Mesodermal cell (in vitro differentiated cells): ENCODE measurements around the gene AGAP1.

ENCODE experiments used
- H3K27ac ChIP-seq: 2 replicates; pipeline ENCODE4 v1.7.0; 2013; ENCODE audit warnings: mild to moderate bottlenecking, low read depth, low read length, moderate library complexity; ENCODE audit not compliant: severe bottlenecking
- H3K36me3 ChIP-seq: 2 replicates; pipeline ENCODE4 v1.7.1; 2013; ENCODE audit warnings: mild to moderate bottlenecking, low read length, moderate library complexity; ENCODE audit not compliant: control insufficient read depth, insufficient read depth
- H3K4me1 ChIP-seq: one replicate; pipeline ENCODE4 v1.7.1; 2013; ENCODE audit warnings: mild to moderate bottlenecking, low read length; ENCODE audit not compliant: insufficient read depth, control insufficient read depth, poor library complexity, severe bottlenecking
- H3K4me3 ChIP-seq: 2 replicates; pipeline ENCODE4 v1.7.0; 2013; ENCODE audit warnings: low read length, control low read depth, mild to moderate bottlenecking; ENCODE audit not compliant: insufficient read depth, poor library complexity, severe bottlenecking; ENCODE audit errors: extremely low read depth
- H3K9me3 ChIP-seq: 2 replicates; pipeline ENCODE4 v1.7.1; 2013; ENCODE audit warnings: mild to moderate bottlenecking, low read length, moderate library complexity; ENCODE audit not compliant: control insufficient read depth
- whole genome bisulfite sequencing, 2 experiments: methylation state at CpG; one replicate each; pipeline ENCODE4 v1.1.5; 2013; ENCODE audit warnings: missing lambda C conversion rate in 2 of 2; ENCODE audit not compliant: insufficient coverage in 2 of 2; 5-methylcytosine and 5-hydroxymethylcytosine counted together

Gene AGAP1

DNA sequence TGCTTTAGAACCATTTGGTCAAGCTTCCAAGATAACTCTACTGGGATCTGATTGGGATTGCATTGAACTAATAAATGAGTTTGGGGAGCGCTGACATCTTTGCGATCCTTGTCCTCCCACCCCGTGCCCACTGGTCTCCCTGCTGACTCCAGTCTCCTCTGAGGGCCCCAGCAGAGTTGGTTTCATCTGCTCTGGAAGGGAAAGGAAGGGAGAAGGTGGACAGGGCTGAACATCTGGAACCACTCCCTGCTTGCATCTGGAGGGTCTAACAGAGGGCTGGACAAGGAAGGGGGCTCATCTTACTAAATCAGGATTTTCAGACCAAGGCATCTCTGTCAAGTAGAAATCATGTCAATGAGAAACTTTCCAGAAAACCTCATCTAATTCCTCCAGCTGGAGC is 661.6 kb downstream of the AGAP1 start:
- no peaks in the 10 kb centered on the region for H3K36me3 ChIP-seq
- no peak overlapping the region for H3K4me3 ChIP-seq
- peaks cover 4% of the 10 kb centered on the region for H3K4me1 ChIP-seq
- WGBS, 2 experiments, result 100% methylated on average over 3 of the region's 3 CpGs; no CpG with 5 or more reads in 1 of the 2 experiments
- no peak overlapping the region for H3K27ac ChIP-seq
- peaks cover 5% of the 10 kb centered on the region for H3K9me3 ChIP-seq

DNA sequence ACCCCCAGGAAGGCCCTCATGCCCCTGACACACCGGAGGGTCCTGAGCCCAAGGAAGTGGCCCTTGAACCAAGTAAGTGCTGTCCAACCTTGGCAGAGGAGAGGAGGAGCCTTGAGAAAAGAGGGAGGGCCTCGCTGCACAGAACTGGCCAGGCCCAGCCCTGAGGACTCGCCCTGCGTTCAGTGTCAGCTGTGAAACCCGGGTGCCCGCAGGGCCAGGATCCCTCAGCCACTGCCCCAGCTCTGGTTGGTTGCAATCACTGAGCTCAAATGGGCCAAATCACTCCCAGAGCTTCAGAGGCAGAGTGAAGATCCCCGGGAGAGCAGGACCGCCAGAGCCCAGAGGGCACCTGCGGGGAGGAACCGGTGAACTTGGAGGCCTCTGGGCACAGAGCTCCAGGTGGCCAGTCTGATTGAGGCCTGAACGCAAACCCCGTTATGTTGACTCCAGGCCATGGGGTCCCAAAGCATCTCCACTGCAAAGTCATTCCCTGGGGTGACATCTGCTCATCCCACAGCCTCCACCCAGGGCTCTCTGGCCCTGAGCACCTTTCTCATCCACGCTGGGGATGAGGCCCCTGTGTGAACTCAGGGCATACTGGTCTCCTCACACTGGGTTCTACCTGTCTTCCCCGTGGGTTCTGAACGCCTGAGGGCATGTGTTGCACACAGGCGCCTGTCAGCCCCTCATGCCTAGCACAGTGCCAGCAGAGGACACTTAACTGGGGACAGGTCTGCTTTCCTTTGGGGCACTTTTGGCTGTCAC is 662.4 kb downstream of the AGAP1 start:
- 91 to 94% methylated on average over 15 to 16 of the region's 16 CpGs for WGBS, 2 experiments

DNA sequence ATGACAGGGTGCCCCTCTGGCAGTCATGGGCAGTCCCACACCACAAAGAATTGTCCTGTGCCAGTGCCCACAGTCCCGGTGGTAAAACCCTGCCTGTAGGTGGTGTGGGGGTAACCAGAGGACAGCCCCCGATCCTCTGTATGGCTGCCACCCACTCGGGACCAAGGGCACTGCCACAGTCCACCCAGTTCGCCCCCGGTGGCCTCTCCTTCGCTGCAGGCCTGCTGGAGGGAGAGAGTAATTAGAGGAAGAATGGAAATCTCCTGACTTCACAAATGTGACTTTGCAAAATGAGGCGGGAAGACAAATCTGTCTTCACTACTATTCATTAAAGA is 663.0 kb downstream of the AGAP1 start:
- 83% methylated on average over 4 of the region's 7 CpGs; no CpG with 5 or more reads in 1 of the 2 experiments for WGBS, 2 experiments

More for the DNA sequence above, 662.4 kb downstream of the AGAP1 start:
- Histone ChIP-seq H3K4me1 (peaks cover 4% of the 10 kb centered on the region), H3K36me3 (no peaks in the 10 kb centered on the region), H3K4me3 (no peak overlapping the region), H3K27ac (no peak overlapping the region), H3K9me3 (peaks cover 5% of the 10 kb centered on the region)

DNA sequence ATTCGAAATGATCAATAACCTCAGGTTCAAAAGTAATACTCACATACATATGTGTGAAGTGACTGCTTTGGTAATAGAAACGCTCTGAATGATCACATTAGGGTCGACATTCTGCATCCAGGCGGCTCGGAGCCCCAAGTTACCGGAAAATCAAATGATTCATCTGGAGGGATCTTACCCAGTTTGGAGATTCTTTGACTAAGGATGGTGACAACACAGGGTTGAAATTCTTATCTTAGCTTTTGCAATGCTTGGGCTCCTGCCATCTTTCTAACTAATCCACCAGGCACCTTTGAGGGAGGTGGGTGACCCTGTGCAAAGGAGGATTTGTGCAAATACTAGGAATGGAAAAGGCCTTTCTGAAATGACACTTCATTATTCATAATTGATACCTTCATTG is 663.5 kb downstream of the AGAP1 start:
- Histone ChIP-seq H3K9me3 (peaks cover 3% of the 10 kb centered on the region), H3K4me3 (no peak overlapping the region), H3K27ac (no peak overlapping the region), H3K4me1 (peaks cover 4% of the 10 kb centered on the region), H3K36me3 (no peaks in the 10 kb centered on the region)
- 95 to 100% methylated on average over 4 to 5 of the region's 6 CpGs for WGBS, 2 experiments

More for the DNA sequence above, 663.0 kb downstream of the AGAP1 start:
- Histone ChIP-seq H3K9me3 (peaks cover 5% of the 10 kb centered on the region), H3K4me3 (no peak overlapping the region), H3K27ac (no peak overlapping the region), H3K4me1 (peaks cover 4% of the 10 kb centered on the region), H3K36me3 (no peaks in the 10 kb centered on the region)

GRCh38 chr2:236157815-236158498 is 664.1 kb downstream of the AGAP1 start:
- 94 to 96% methylated on average over 3 to 6 of the region's 10 CpGs for WGBS, 2 experiments
- Histone ChIP-seq H3K27ac (no peak overlapping the region), H3K9me3 (no peaks in the 10 kb centered on the region), H3K4me3 (no peak overlapping the region), H3K36me3 (no peaks in the 10 kb centered on the region), H3K4me1 (peaks cover 4% of the 10 kb centered on the region)

DNA sequence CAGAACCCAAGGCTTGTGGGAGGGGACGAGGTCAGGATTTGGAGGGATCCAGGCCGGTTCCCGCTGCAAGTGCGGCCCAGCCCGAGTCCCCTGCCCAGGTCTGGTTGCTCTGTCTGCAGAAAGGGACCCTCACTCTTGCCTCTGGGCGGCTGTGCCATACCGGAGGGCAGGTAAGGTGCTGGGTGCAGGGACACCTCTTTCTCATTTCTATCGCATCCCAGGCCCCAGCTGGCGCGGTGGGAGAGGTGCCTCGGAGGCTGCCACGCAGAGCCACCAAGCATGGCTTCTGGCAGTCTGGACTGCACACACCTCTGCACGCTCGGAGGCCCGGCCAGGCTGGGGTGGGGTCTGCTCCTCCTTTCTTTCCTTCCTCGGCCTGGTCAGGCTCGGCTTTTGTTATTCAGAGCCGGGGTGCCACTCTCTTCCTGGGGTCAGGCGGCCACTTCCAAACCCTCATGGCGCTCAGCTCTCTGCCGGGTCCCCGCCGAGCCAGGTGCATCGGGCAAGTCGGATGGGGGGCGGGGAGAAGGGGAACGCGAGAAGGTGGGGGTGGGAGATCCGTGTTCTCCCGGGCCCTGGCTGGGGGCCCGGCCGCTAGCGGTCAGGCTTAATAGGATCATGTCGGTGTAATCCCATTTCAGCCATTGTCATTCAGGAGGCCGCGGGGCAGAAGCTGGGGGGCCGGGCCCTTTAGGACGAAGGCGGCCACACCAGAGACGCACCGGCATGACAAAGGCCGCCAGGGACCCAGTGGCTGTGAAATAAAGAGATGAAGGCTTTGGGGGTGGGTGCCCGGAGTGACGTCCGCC is 665.3 kb downstream of the AGAP1 start:
- Histone ChIP-seq H3K4me1 (peaks cover 6% of the 10 kb centered on the region), H3K4me3 (no peak overlapping the region), H3K9me3 (no peaks in the 10 kb centered on the region), H3K36me3 (no peaks in the 10 kb centered on the region), H3K27ac (no peak overlapping the region)
- 3 to 10% methylated on average over 15 to 27 of the region's 45 CpGs for WGBS, 2 experiments

DNA sequence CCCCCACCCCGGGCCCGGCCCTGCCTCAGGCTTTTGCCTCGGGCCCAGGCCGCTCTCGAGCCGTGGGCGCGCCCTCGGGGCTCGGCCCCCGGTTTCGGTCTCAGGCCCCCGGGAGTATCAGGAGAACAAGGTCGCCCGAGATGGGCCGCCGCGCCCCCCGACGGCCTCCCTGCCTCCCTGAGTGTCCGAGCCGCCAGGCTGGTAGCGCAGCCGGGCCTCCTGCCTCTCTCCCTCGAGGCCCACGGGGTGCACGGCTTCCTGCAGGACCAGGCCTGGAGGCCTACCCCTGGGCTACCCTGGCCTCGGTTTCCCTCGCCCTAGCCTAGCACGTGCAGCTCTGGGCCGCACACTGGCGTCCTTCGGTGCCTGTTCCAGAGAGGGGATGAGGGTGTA is 665.9 kb downstream of the AGAP1 start:
- Histone ChIP-seq H3K36me3 (no peaks in the 10 kb centered on the region), H3K4me1 (peaks cover 8% of the 10 kb centered on the region), H3K9me3 (no peaks in the 10 kb centered on the region), H3K27ac (no peak overlapping the region), H3K4me3 (no peak overlapping the region)
- WGBS, 2 experiments, result 14 to 19% methylated on average over 28 to 31 of the region's 33 CpGs

DNA sequence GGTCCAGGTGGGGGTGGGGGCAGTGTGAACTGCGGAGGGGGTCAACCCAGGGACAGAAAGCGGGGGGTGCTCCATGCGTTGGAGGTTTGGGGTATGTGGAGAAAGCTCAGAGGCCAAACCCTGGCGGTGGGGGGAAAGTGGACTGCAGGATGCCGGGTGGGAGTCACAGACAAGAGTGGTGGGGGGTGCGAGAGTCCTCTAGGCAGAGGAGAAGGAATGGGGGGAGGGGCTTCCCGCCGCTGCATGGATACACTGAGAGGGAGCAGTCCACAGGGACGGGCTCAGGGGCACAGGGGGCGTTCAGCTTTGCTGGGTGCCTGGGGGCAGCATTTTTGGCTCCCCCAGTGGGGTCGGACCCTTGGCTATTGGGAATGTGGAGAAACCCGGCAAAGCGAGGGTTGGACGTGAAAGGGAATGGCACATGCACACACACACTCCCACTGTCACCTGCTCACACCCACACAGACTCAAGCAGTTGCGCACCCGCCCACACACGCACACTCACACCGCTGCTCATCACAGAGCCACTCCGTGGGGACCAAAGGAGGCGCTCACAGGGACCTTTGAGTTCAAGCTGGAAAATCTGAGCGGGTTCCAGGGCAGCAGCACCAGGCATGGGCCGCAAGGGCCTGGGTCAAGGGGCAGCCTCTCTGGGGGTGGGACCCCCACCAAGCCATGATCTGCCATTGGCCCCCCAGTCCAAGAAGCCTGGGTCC is 666.7 kb downstream of the AGAP1 start:
- peaks cover 12% of the 10 kb centered on the region for H3K4me1 ChIP-seq
- no peak overlapping the region for H3K4me3 ChIP-seq
- H3K27ac ChIP-seq, result no peak overlapping the region
- WGBS, 2 experiments, result 45 to 61% methylated on average over 11 to 13 of the region's 22 CpGs
- H3K9me3 ChIP-seq, result no peaks in the 10 kb centered on the region
- no peaks in the 10 kb centered on the region for H3K36me3 ChIP-seq

- WGBS, 2 experiments, result 80 to 83% methylated on average over 12 to 15 of the region's 15 CpGs
- no peaks in the 10 kb centered on the region for H3K9me3 ChIP-seq
- peaks cover 12% of the 10 kb centered on the region for H3K4me1 ChIP-seq
- H3K27ac ChIP-seq, result no peak overlapping the region
- no peaks in the 10 kb centered on the region for H3K36me3 ChIP-seq
- H3K4me3 ChIP-seq, result no peak overlapping the region
Measured at GRCh38 chr2:236161082-236161462, 667.2 kb downstream of the AGAP1 start.

- Histone ChIP-seq H3K36me3 (no peaks in the 10 kb centered on the region), H3K9me3 (no peaks in the 10 kb centered on the region), H3K4me1 (peaks cover 16% of the 10 kb centered on the region), H3K27ac (no peak overlapping the region), H3K4me3 (no peak overlapping the region)
- 88 to 91% methylated on average over 11 to 12 of the region's 12 CpGs for WGBS, 2 experiments
Measured at GRCh38 chr2:236161531-236161930, 667.7 kb downstream of the AGAP1 start.
